ENCODE measurements around the gene C3orf22.

Gene C3orf22

GRCh38 chr3:126547721-126548120 is 11.0 kb downstream of the C3orf22 start:
- Histone ChIP-seq H3K27me3 (ENCODE audit: insufficient read depth, low read length, poor library complexity, severe bottlenecking) (no peaks in the 10 kb centered on the region), H3F3A (ENCODE audit: low read depth) (no peaks in the 10 kb centered on the region), H3K9me3 (ENCODE audit: insufficient read depth, low read depth, low read length) (no peaks in the 10 kb centered on the region), H3K4me2 (ENCODE audit: low read depth, low read length, poor library complexity, severe bottlenecking) (no peak overlapping the region), H3K9ac (ENCODE audit: low read depth, low read length, poor library complexity, severe bottlenecking) (no peak overlapping the region), H3K79me2 (ENCODE audit: insufficient read depth, low read length) (no peaks in the 10 kb centered on the region), H3K4me1 (ENCODE audit: insufficient read depth, low read length, poor library complexity, severe bottlenecking) (peaks cover 51% of the 10 kb centered on the region), H3K9me2 (replicated peaks; ENCODE audit: low read depth, low read length) (no peaks in the 10 kb centered on the region), H2AFZ (ENCODE audit: low read length) (no peak overlapping the region), H3K36me3 (ENCODE audit: insufficient read depth, low read length) (no peaks in the 10 kb centered on the region), H3K4me3 (ENCODE audit: low read length, poor library complexity, severe bottlenecking) (no peak overlapping the region), H4K20me1 (ENCODE audit: insufficient read depth, low read length, poor library complexity, severe bottlenecking) (no peaks in the 10 kb centered on the region)
- no peak for TF ChIP-seq EZH2phosphoT487 (IDR thresholded peaks at IDR 0.05; ENCODE audit: borderline replicate concordance)
- no peak for TF ChIP-seq CTCF (conservative IDR thresholded peaks at IDR 0.05; ENCODE audit: low read length)

DNA sequence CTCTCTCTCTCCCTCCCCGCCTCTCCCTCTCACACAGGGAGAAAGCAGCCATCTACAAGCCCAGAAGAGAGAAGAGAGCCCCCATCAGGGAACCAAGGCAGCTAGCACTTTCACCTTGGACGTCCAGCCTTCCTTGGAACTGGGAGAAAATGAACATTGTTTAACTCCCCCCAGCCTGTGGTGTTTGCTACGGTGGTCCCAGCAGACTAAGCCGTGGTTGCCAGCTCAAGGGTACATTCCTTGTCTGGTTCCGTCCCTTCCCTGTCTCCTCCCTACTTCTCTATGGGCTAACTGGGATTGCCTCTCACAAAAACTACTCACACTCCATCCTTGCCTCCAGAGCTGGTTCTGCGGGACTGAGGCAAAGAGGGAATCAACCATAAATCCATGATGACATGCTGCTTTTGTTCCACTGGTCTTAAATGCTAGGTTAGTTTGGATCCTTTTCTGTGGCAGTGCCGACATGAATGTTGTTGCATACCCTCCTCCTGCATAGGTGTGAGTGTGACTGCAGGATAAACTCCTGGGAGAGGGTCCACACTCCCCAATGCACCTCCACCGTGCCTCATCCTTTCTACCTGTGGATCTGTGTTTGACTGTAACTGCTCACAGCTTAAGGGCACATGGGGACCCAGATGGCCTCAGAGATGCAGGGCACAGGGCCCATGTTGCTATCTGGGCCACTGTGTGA is 12.0 kb downstream of the C3orf22 start:
- no peak overlapping the region for H3K9ac ChIP-seq (ENCODE audit: low read depth, low read length, poor library complexity, severe bottlenecking)
- no peaks in the 10 kb centered on the region for H3K9me3 ChIP-seq (ENCODE audit: insufficient read depth, low read depth, low read length)
- H3K36me3 ChIP-seq (ENCODE audit: insufficient read depth, low read length): no peaks in the 10 kb centered on the region
- no peak overlapping the region for H3K4me3 ChIP-seq (ENCODE audit: low read length, poor library complexity, severe bottlenecking)
- H2AFZ ChIP-seq (ENCODE audit: low read length): 0 out of 2 replicates have a peak overlapping the region, but pooled peaks have one; percentile 11
- H3K4me1 ChIP-seq (ENCODE audit: insufficient read depth, low read length, poor library complexity, severe bottlenecking): peaks cover 51% of the 10 kb centered on the region
- no peak overlapping the region for H3K4me2 ChIP-seq (ENCODE audit: low read depth, low read length, poor library complexity, severe bottlenecking)
- H3F3A ChIP-seq (ENCODE audit: low read depth): no peaks in the 10 kb centered on the region
- no peaks in the 10 kb centered on the region for H3K27me3 ChIP-seq (ENCODE audit: insufficient read depth, low read length, poor library complexity, severe bottlenecking)
- no peak for TF ChIP-seq CTCF (conservative IDR thresholded peaks at IDR 0.05; ENCODE audit: low read length)
- no peaks in the 10 kb centered on the region for H4K20me1 ChIP-seq (ENCODE audit: insufficient read depth, low read length, poor library complexity, severe bottlenecking)
- no peaks in the 10 kb centered on the region for H3K79me2 ChIP-seq (ENCODE audit: insufficient read depth, low read length)
- no peaks in the 10 kb centered on the region for H3K9me2 ChIP-seq (replicated peaks; ENCODE audit: low read depth, low read length)

GRCh38 chr3:126546013-126546412 is 12.7 kb downstream of the C3orf22 start:
- H3F3A ChIP-seq (ENCODE audit: low read depth): no peaks in the 10 kb centered on the region
- H3K4me3 ChIP-seq (ENCODE audit: low read length, poor library complexity, severe bottlenecking): no peak overlapping the region
- no peak overlapping the region for H2AFZ ChIP-seq (ENCODE audit: low read length)
- no peaks in the 10 kb centered on the region for H3K79me2 ChIP-seq (ENCODE audit: insufficient read depth, low read length)
- H3K27me3 ChIP-seq (ENCODE audit: insufficient read depth, low read length, poor library complexity, severe bottlenecking): no peaks in the 10 kb centered on the region
- H4K20me1 ChIP-seq (ENCODE audit: insufficient read depth, low read length, poor library complexity, severe bottlenecking): no peaks in the 10 kb centered on the region
- peak overlapping the region; percentile 12 for H3K9ac ChIP-seq (ENCODE audit: low read depth, low read length, poor library complexity, severe bottlenecking)
- H3K36me3 ChIP-seq (ENCODE audit: insufficient read depth, low read length): no peaks in the 10 kb centered on the region
- no peaks in the 10 kb centered on the region for H3K9me3 ChIP-seq (ENCODE audit: insufficient read depth, low read depth, low read length)
- peaks cover 57% of the 10 kb centered on the region for H3K4me1 ChIP-seq (ENCODE audit: insufficient read depth, low read length, poor library complexity, severe bottlenecking)
- no peak overlapping the region for H3K4me2 ChIP-seq (ENCODE audit: low read depth, low read length, poor library complexity, severe bottlenecking)
- no peaks in the 10 kb centered on the region for H3K9me2 ChIP-seq (replicated peaks; ENCODE audit: low read depth, low read length)
- TF ChIP-seq CTCF (conservative IDR thresholded peaks at IDR 0.05; ENCODE audit: low read length): no peak
- no peak for TF ChIP-seq EZH2phosphoT487 (IDR thresholded peaks at IDR 0.05; ENCODE audit: borderline replicate concordance)

Measured in Loucy (cell line).